ENCODE data around the gene MAIP1. TPM values are rescaled to one million over a fixed set of nuclear protein-coding genes. Genes with fewer than 3 reads are reported as not detected.

MAIP1 gene
- polyA plus RNA-seq, 1 experiment, result 11.3 TPM

- no peak for DNase-seq (ENCODE audit: low read depth)
- POLR2A ChIA-PET, result no interaction called here
- Histone ChIP-seq H3K4me3 (ENCODE audit: low read depth, low read length) (no peak overlapping the region), H3K27me3 (ENCODE audit: control insufficient read depth, insufficient read depth, low read length) (no peaks in the 10 kb centered on the region), H3K36me3 (ENCODE audit: control insufficient read depth, insufficient read depth, low read length) (no peaks in the 10 kb centered on the region)
- CTCF ChIA-PET, result no interaction called here
- TF ChIP-seq CTCF (IDR thresholded peaks at IDR 0.05; ENCODE audit: insufficient read depth, low read depth, low read length), result no peak
Measured at GRCh38 chr2:199992296-199992695, 36.9 kb downstream of the MAIP1 start.

DNA sequence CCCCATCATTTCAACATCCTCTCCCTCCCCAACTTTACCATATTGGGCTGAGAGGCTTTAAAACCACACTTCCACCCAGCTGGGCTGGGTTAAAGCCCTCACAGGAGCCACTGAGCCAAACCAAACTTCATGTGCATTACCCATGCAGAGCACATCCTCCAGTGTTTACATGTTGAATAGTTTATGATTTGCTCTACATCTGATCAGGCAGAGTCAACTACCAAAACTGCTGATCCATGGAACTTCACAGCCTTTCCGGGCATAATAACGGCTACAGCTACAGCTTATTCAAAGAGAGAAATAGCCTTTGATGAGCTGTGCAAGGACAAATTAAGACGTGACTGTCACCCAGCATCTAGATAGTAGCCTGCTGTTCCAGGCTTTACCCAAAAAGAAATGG, 39.0 kb downstream of the MAIP1 start:
- ChIA-PET CTCF (interaction anchor here (0.8 to 2.8 kb wide), 3 partner anchors 9 to 196 kb away, joined by 3 to 7 read pairs (median 3); no protein-coding TSS in a partner anchor), POLR2A (no interaction called here)
- no peak for DNase-seq (ENCODE audit: low read depth)
- H3K36me3 ChIP-seq (ENCODE audit: control insufficient read depth, insufficient read depth, low read length), result no peaks in the 10 kb centered on the region
- no peak for TF ChIP-seq CTCF (IDR thresholded peaks at IDR 0.05; ENCODE audit: insufficient read depth, low read depth, low read length)
- no peak overlapping the region for H3K4me3 ChIP-seq (ENCODE audit: low read depth, low read length)
- H3K27me3 ChIP-seq (ENCODE audit: control insufficient read depth, insufficient read depth, low read length), result no peaks in the 10 kb centered on the region

DNA sequence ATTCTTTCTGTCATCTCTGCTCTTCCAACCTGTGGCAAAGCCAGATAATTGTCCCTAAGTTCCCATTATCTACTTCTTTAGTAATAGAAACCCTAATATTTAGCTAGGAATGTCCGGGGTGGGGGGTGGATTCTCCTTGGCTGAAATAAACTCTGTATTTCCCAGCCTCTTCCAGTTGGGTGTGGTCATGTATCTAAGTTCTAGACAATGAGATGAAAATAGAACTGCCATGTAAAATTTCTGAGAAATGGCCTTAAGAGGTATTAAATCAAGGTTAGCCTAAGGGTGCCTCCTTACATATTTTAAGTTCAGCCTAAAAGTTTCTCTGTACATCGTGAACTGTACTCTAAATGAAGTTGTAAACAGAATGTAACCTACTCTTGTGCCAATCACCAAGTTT, 39.5 kb downstream of the MAIP1 start:
- no peak for TF ChIP-seq CTCF (IDR thresholded peaks at IDR 0.05; ENCODE audit: insufficient read depth, low read depth, low read length)

GRCh38 chr2:199997296-199997695, 41.9 kb downstream of the MAIP1 start:
- Histone ChIP-seq H3K27me3 (ENCODE audit: control insufficient read depth, insufficient read depth, low read length) (no peaks in the 10 kb centered on the region), H3K36me3 (ENCODE audit: control insufficient read depth, insufficient read depth, low read length) (no peaks in the 10 kb centered on the region), H3K4me3 (ENCODE audit: low read depth, low read length) (no peak overlapping the region)
- DNase-seq (ENCODE audit: low read depth), result no peak
- ChIA-PET CTCF (no interaction called here), POLR2A (no interaction called here)
- TF ChIP-seq CTCF (IDR thresholded peaks at IDR 0.05; ENCODE audit: insufficient read depth, low read depth, low read length), result no peak

More for the DNA sequence above, 39.5 kb downstream of the MAIP1 start:
- no peaks in the 10 kb centered on the region for H3K27me3 ChIP-seq (ENCODE audit: control insufficient read depth, insufficient read depth, low read length)
- ChIA-PET CTCF (interaction anchor here (0.9 to 2.8 kb wide), 3 partner anchors 10 to 196 kb away, joined by 3 to 7 read pairs (median 3); no protein-coding TSS in a partner anchor), POLR2A (no interaction called here)
- no peak for DNase-seq (ENCODE audit: low read depth)
- H3K4me3 ChIP-seq (ENCODE audit: low read depth, low read length), result no peak overlapping the region
- no peaks in the 10 kb centered on the region for H3K36me3 ChIP-seq (ENCODE audit: control insufficient read depth, insufficient read depth, low read length)

DNA sequence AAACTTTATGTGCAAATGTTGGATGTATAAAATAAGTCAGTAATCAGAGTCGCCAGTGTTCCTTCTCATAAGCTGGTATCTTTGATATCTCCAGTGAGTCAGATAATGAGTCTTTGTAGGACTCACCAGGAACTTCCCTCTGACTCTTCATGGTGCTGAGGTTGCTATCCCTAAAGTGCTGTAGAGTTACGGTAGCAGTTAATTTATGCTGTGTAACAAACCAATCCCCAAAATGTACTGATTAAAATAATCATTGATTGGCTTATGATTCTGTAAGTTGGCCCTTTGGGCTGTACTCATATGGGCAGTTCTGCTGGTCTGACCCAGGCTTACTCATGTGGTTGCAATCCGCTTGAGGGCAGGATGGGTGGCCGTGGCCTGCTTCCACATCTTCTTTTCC, 43.8 kb downstream of the MAIP1 start:
- no peaks in the 10 kb centered on the region; the same call in 1 of the 2 replicates for H3K27me3 ChIP-seq (ENCODE audit: control insufficient read depth, insufficient read depth, low read length)
- no peak for DNase-seq (ENCODE audit: low read depth)
- ChIA-PET POLR2A (no interaction called here), CTCF (interaction anchor here (0.8 kb wide), 1 partner anchor 731 kb away, joined by 3 read pairs; no protein-coding TSS in a partner anchor)
- no peak overlapping the region for H3K4me3 ChIP-seq (ENCODE audit: low read depth, low read length)
- TF ChIP-seq CTCF (IDR thresholded peaks at IDR 0.05; ENCODE audit: insufficient read depth, low read depth, low read length), result no peak
- no peaks in the 10 kb centered on the region for H3K36me3 ChIP-seq (ENCODE audit: control insufficient read depth, insufficient read depth, low read length)
